RWPE1 (cell line): ENCODE results near the gene NCAPD3.

Source experiments
- CTCF ChIA-PET: fragments of 350-600 bp; sonication (Branson Sonifier 250); formaldehyde crosslinking; extraction: SDS; loops from one replicate; lab custom pipeline; 2021; lab: Yijun Ruan, JAX
- POLR2A ChIA-PET: fragments of 400-600 bp; formaldehyde crosslinking; extraction: SDS; loops from one replicate; lab custom pipeline; 2020; ENCODE audit warnings: antibody characterized with exemption; ENCODE audit not compliant: low non-redundant PET; lab: Yijun Ruan, JAX
- DNase-seq: peaks from one replicate; pipeline ENCODE4 v3.0.0; 2012; ENCODE audit warnings: low spot score
- H3K27ac ChIP-seq: fragments of 450-650 bp; 2 replicates; pipeline ENCODE4 v1.5.1; 2017
- TF ChIP-seq, protein P1 (sequence below): fragments of 450-650 bp; conservative IDR thresholded peaks from 2 replicates; pipeline ENCODE4 v1.5.1; 2017; ENCODE audit warnings: low read depth, mild to moderate bottlenecking

NCAPD3 gene

DNA sequence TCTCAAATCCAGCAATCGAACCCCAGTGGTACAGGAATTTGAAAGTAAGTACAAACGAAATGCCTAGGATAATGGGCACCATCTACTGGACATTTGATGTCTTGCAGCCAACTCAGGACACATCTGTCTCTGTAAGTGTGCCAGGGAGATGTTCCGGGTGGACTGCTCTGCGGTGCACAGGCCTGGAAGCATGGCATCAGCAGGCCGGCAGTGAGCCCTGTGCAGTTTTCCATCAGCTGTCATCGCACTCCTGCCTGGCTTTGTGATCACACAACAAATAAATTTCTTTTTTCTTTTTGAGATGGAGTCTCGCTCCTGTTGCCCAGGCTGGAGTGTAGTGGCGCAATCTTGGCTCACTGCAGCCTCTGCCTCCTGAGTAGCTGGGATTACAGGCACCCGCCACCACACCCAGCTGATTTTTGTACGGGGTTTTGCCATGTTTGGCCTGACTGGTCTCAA, 83.9 kb downstream of the NCAPD3 start:
- ChIA-PET POLR2A (no interaction called here), CTCF (interaction anchor here (0.7 kb wide), 1 partner anchor 95 kb away, joined by 5 read pairs; no protein-coding TSS in a partner anchor)
- no peak overlapping the region for H3K27ac ChIP-seq
- DNase-seq, result peak; percentile 67
- TF ChIP-seq, protein P1, sequence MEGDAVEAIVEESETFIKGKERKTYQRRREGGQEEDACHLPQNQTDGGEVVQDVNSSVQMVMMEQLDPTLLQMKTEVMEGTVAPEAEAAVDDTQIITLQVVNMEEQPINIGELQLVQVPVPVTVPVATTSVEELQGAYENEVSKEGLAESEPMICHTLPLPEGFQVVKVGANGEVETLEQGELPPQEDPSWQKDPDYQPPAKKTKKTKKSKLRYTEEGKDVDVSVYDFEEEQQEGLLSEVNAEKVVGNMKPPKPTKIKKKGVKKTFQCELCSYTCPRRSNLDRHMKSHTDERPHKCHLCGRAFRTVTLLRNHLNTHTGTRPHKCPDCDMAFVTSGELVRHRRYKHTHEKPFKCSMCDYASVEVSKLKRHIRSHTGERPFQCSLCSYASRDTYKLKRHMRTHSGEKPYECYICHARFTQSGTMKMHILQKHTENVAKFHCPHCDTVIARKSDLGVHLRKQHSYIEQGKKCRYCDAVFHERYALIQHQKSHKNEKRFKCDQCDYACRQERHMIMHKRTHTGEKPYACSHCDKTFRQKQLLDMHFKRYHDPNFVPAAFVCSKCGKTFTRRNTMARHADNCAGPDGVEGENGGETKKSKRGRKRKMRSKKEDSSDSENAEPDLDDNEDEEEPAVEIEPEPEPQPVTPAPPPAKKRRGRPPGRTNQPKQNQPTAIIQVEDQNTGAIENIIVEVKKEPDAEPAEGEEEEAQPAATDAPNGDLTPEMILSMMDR, result peak; percentile 85

GRCh38 chr11:134139303-134139872, 84.4 kb downstream of the NCAPD3 start:
- ChIA-PET CTCF (interaction anchor here (0.7 to 1.4 kb wide), 2 partner anchors 78 to 89 kb away, joined by 3 to 6 read pairs; no protein-coding TSS in a partner anchor), POLR2A (interaction anchor here (0.6 kb wide), 1 partner anchor 41 kb away, joined by 8 read pairs; no protein-coding TSS in a partner anchor)
- no peak overlapping the region for H3K27ac ChIP-seq
- DNase-seq, result no peak
- TF ChIP-seq, protein P1, result no peak

- no peak overlapping the region for H3K27ac ChIP-seq
- ChIA-PET CTCF (interaction anchor here (1.4 kb wide), 1 partner anchor 88 kb away, joined by 6 read pairs; no protein-coding TSS in a partner anchor), POLR2A (no interaction called here)
- no peak for DNase-seq
- TF ChIP-seq, protein P1, result no peak
Measured at GRCh38 chr11:134138376-134138775, 85.4 kb downstream of the NCAPD3 start.

GRCh38 chr11:134134167-134134566, 89.6 kb downstream of the NCAPD3 start:
- ChIA-PET POLR2A (no interaction called here), CTCF (no interaction called here)
- no peak overlapping the region for H3K27ac ChIP-seq
- no peak for DNase-seq
- TF ChIP-seq, protein P1, result no peak

DNA sequence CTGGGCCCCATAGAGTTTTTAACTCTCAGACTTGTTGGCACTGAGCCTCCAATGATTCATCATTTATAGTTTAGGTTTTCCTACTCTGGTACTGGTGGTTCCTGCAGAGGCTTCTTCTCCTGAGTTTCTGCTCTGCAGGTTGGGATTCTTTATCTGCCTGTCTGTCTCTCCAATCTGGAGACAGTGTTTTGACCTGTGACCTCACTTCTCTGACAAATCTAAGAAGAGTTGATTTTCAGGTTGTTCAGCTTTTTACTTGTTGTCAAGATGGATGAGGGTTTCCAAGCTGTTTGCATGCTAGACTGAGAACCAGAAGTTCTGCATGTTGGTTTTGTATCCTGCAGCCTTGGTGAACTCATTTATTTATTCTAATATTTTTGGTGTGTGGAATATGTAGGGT, 91.0 kb downstream of the NCAPD3 start:
- POLR2A ChIA-PET, result no interaction called here
- TF ChIP-seq, protein P1, result no peak
- no peak overlapping the region for H3K27ac ChIP-seq
- no peak for DNase-seq
- CTCF ChIA-PET, result no interaction called here

DNA sequence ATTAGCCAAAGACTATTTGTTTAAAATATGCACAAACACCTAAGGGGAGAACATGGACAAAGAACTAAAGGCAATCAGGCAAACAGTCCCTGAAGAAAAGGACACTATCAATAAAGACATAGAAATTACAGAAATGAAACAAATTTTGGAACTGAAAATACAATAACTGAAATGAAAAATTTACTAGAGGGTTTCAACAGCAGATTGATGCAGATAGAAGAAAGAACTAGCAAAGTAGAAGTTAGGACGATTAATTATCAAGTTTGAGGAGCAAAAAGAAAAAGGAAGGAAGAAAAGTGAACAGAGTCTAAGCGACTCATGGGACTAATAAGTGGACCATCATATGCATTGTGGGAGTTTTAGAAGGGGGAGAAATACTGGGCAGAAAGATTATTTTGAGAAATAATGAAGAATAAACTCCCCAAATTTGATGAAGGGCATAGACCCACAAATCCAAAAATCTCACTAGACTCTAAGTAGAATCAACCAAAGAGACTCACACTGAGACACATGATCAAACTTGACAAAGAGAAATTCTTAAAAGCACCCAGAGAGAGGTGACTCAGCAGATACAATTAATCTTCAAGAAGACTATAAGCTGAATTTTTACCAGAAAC, 92.0 kb downstream of the NCAPD3 start:
- POLR2A ChIA-PET, result no interaction called here
- no peak for DNase-seq
- TF ChIP-seq, protein P1, result no peak
- CTCF ChIA-PET, result interaction anchor here (0.6 kb wide), 1 partner anchor 138 kb away, joined by 5 read pairs; no protein-coding TSS in a partner anchor
- no peak overlapping the region for H3K27ac ChIP-seq
